Measurements from ENCODE around the gene TMOD1.

- no peak for TF ChIP-seq ZEB2 (IDR thresholded peaks at IDR 0.05)
- TF ChIP-seq ZNF717 (CRISPR knock-in tag; IDR thresholded peaks at IDR 0.05) = no peak
- TF ChIP-seq MTA2 (IDR thresholded peaks at IDR 0.05; ENCODE audit: low read depth) = no peak
- TF ChIP-seq MAFK (IDR thresholded peaks at IDR 0.05; ENCODE audit: low read length) = no peak
- TF ChIP-seq CTCF (IDR thresholded peaks at IDR 0.05 in 2 of 3, conservative IDR thresholded peaks at IDR 0.05 in 1 of 3; ENCODE audit: insufficient read depth in 2 of 3, low read depth in 1 of 3, low read length in 3 of 3) = no peak
- TF ChIP-seq NCOA4 (IDR thresholded peaks at IDR 0.05; ENCODE audit: partially characterized antibody) = no peak
- no peak for TF ChIP-seq RCOR1 (IDR thresholded peaks at IDR 0.05; ENCODE audit: borderline replicate concordance in 1 of 2, low read depth in 2 of 2, low read length in 2 of 2)
Measured at GRCh38 chr9:97617939-97618416, 116.5 kb downstream of the TMOD1 start.

All from K562 (cell line).